ENCODE measurements around the gene CCDC124. TPM values are rescaled to one million over a fixed set of nuclear protein-coding genes. Genes with fewer than 3 reads are reported as not detected.
A peak's percentile ranks its signal among the peaks of the same experiment; 100 is the strongest.

Gene CCDC124
- total RNA-seq, 6 experiments from 2014 or later: 20.6 to 45.3 (median 30.7) TPM

- no peaks in the 10 kb centered on the region for H3K9me3 ChIP-seq
- peak in 1 of 4 donors; percentile 24 for ATAC-seq
- H3K27ac ChIP-seq: no peak overlapping the region
- TF ChIP-seq CTCF (IDR thresholded peaks at IDR 0.05) (no peak), POLR2A (IDR thresholded peaks at IDR 0.05) (no peak)
- intact Hi-C loops (cut with DNase I): no loop called here
- no peaks in the 10 kb centered on the region for H3K4me1 ChIP-seq
- H3K27me3 ChIP-seq: peaks cover 8 to 17% of the 10 kb centered on the region in 2 donors
- H3K4me3 ChIP-seq: no peak overlapping the region
- whole genome bisulfite sequencing (ENCODE audit: insufficient coverage, low coverage, low lambda C conversion rate, missing lambda C conversion rate): 51% methylated on average over 2 of the region's 3 CpGs
- DNase-seq: no peak
- H3K36me3 ChIP-seq: no peaks in the 10 kb centered on the region
Measured at GRCh38 chr19:17957149-17957849, 24.5 kb downstream of the CCDC124 start.

DNA sequence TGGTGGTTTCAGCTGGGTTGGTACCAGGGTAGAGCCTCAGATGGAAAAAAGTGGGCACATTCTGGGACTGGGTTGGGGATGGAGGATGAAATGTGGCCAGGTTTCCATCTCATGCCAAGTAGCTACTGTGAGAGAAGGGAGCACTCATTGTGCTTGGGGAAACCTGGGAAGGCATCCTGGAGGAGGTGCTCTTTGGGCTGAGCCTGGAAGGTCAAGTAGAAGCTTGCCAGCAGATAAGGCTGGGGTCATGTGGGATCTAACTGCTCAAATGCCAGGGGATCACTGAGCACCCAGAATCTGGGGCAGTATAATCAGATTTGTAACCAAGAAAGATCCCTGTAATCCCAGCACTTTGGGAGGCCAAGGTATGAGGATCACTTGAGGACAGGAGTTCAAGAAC is 25.1 kb downstream of the CCDC124 start:
- Histone ChIP-seq H3K36me3 (no peaks in the 10 kb centered on the region), H3K27ac (no peak overlapping the region), H3K9me3 (no peaks in the 10 kb centered on the region), H3K4me1 (no peaks in the 10 kb centered on the region), H3K27me3 (peaks cover 3 to 11% of the 10 kb centered on the region in 2 donors), H3K4me3 (no peak overlapping the region)
- ATAC-seq (no peak), DNase-seq (no peak)
- intact Hi-C loops (cut with DNase I): no loop called here
- no peak for TF ChIP-seq CTCF (IDR thresholded peaks at IDR 0.05)
- no peak for TF ChIP-seq POLR2A (IDR thresholded peaks at IDR 0.05)

- H3K4me1 ChIP-seq: no peaks in the 10 kb centered on the region
- intact Hi-C loops (cut with DNase I): no loop called here
- DNase-seq (no peak), ATAC-seq (no peak)
- no peak overlapping the region for H3K4me3 ChIP-seq
- H3K9me3 ChIP-seq: no peaks in the 10 kb centered on the region
- peaks cover 0 to 6% of the 10 kb centered on the region in 2 donors for H3K27me3 ChIP-seq
- 60% methylated on average over 4 of the region's 13 CpGs for WGBS (ENCODE audit: insufficient coverage, low coverage, low lambda C conversion rate, missing lambda C conversion rate)
- H3K36me3 ChIP-seq: no peaks in the 10 kb centered on the region
- H3K27ac ChIP-seq: no peak overlapping the region
- TF ChIP-seq CTCF (IDR thresholded peaks at IDR 0.05) (no peak), POLR2A (IDR thresholded peaks at IDR 0.05) (no peak)
Measured at GRCh38 chr19:17963936-17964691, 31.3 kb downstream of the CCDC124 start.

GRCh38 chr19:17965370-17966128 is 32.7 kb downstream of the CCDC124 start:
- no peak overlapping the region for H3K4me3 ChIP-seq
- no peaks in the 10 kb centered on the region for H3K36me3 ChIP-seq
- no peak overlapping the region for H3K27ac ChIP-seq
- WGBS (ENCODE audit: insufficient coverage, low coverage, low lambda C conversion rate, missing lambda C conversion rate): 30% methylated on average over 7 of the region's 11 CpGs
- no peak for DNase-seq
- TF ChIP-seq POLR2A (IDR thresholded peaks at IDR 0.05) (no peak), CTCF (IDR thresholded peaks at IDR 0.05) (no peak)
- no peaks in the 10 kb centered on the region for H3K9me3 ChIP-seq
- intact Hi-C loops (cut with DNase I): no loop called here
- H3K4me1 ChIP-seq: no peaks in the 10 kb centered on the region
- H3K27me3 ChIP-seq: peaks cover 0 to 6% of the 10 kb centered on the region in 2 donors
- peak in 1 of 4 donors; percentile 28 for ATAC-seq

All from right lobe of liver (tissue), 6 donors.